Activated effector memory CD4-positive, alpha-beta T cell treated with anti-CD3 and anti-CD28 coated beads, Interleukin-2, amount 50 U/mL, for 16 hours (primary cell): Measurements from ENCODE around the gene WDR87.

Experiments
- DNase-seq: peaks from one replicate; pipeline ENCODE4 v3.0.0-alpha.2; 2020

WDR87 gene

DNA sequence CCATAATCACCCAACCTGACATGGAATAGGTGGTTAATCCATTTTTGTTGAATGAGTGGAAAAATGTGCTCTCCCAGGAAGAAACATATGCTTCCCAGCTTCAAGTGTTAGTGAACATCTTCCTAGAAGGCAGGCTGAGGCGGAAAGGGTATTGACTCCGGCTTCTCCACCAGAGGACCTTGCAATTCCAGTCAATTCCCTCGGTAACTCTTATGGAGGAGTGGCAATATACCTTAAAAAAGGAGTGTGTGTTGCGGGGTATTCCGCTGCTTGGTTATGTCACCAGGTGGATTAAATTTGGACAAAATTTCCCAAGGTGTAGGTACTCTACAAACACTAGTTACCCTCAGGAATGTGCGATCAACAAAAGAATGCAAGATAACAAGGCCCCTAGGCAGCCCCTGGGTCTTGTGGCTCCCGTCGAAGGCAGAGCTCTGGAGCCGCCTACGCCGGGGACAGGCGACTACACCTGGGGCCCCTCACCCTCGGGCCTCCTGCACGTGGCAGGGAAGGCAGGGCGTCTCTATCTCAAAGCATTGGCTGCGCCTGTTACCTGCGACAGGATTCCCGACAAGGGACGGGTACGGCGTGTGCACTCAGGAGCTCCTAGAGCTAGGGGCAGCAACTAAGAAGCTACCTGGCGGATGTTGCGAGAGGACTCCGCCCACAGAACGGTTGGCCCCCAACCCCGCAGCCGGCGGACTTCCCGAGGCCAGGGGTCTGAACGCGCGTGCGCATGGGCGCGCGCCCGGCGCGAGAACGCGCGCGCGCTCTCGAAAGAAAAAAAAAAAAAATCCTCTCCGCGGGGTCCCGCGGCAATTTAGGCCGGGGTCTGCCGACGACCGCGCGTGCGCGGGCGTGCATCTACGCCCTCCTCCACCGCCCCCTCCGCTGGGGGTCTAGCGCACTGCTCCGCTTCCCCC is at the start of gene WDR87:
Gene WDR87 (minus strand): TSS at position 649 of the 923 bp plus-strand sequence. CDS start 8,355 bp downstream, outside the sequence.
- DNase-seq: peak; percentile 76

DNA sequence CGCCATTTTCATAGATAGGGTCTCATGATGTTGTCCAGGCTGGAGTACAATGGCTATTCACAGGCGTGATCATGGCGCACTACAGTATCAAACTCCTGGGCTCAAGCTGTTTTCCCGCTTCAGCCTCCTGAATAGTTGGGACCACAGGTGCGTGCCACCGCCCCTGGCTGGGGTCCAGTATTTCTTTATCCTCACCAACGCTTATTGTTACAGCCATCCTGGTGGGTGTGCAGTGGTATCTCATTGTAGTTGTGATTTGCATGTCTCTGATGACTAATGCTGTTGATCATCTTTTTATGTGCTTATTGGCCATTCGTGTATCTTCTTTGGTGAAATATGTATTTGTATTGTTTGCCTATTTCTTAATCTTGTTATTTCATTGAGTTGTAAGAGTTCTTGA is 49.6 kb upstream of the WDR87 start:
- DNase-seq: peak; percentile 17

DNA sequence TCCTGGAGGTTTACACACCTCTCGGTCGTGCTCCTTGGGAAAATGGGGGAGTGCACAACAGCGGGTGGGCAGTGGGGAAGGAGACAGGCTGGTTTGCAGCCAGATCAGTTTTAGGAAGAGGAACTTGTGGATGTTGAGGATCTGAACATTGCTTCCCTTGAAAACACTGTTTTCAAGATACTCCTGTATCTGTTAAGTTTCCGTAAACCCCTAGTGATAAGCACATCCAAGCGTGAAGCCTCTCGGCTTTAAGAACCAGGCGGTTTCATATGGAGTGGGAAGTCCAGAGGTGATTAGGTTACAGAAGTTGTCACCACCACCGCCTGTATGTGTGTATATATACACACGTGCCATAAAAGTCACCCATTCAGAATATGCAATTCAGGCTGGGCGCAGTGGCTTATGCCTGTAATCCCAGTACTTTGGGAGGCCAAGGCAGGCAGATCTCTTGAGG is 48.1 kb upstream of the WDR87 start:
- peak; percentile 21 for DNase-seq

DNA sequence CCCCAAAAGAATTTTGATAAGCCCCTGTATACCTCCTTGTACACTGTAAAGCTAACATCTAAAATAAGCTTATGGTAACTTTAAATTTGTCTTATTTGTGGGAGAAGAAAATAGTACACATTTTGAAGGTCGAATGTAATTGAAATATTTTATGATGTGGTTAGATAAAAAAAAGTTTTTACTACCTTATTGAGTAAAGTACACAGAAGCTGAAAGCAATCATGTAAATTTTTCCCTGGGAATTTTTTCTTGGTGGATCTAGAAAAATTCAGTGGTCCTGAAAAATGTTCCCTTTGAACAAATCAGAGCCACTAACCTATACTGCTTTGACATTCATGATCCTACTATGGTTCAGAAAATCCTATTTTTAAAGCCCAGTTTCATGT is 47.5 kb upstream of the WDR87 start:
- DNase-seq: no peak

DNA sequence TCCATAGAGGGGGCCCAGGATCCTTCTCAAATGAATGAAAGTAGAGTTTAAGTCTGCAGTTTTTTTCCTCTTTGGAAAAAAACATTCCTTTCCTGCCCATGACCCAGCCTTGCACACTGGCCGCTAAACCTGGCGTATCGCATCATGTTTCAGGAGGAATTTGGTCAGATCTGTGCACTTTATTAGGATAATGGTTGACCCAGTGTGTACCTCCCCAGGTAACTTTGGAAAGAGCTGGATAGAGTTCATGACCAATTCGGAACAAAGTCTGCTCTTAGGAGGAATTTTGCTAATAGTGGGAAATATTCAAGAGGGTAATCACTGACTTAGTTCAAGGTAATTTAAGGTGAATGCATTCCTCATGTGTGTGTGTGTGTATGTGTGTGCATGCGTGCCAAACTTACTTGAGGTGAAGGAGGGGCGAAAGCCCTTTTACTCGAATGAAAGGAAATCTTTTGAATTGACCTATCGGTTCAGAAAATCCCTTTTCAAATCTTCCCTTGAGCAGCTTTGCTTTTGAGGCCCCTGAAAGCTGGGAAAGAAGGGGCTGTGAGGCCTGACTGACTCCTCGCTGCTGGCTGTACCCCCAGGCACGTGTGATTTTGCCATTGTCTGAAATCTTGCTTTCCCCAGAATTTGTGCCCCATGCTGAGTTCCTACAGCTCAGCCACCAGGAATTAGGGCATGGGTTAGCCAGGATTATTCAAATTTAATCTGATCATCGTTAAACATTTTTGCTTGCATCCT is 47.0 kb upstream of the WDR87 start:
- peak; percentile 44 for DNase-seq

DNA sequence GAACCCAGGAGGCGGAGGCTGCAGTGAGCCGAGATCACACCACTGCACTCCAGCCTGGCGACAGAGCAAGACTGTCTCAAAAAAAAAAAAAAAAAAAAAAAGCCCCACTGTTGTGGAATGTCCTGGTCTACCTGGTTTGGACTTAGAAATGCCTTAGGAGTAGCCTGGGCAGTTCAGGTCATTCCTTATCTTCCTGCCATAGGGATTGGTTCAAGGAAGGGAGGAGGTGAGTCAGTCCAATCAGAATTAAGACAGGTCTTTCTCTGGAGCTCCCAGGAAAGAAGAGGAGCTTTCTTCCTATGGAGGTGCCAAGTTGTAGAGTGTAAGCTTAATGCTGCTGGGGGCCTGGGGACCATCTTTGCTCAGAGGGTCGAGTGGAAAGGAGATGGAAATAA is 45.4 kb upstream of the WDR87 start:
- no peak for DNase-seq

DNA sequence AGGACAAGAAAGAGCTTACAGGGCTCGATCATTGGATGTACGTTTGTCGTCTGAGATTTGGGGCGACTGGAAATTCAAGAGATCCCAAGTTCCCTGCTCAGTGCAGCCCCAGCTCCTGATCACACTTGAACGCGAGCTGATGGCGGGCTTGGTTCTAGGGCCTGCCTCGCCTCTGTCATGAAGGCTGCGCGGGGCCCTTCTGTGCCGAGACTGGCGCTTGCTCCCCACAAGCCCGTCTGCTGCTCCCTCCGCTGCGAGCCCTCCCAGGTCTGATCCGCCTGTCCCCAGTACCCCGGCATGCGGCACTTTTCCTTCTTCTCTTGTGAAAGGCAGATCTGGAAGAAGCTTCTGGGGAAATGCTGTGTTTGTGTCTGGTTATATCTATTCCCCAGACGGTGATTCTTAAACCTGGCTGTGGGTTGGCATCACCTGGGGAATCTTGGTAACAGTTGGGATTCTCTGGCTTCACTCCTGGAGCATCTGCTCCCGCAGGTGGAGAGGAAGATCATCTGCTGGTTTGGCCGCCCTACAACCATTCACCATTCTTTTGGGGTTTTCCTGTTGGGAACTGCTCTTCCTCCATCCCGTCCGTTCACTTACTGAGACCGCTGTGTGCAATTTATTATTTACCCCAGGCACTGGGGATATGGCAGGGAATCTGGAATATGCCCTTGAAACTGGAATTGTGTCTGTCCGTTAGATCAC is 44.2 kb upstream of the WDR87 start:
- DNase-seq: peak; percentile 50

DNA sequence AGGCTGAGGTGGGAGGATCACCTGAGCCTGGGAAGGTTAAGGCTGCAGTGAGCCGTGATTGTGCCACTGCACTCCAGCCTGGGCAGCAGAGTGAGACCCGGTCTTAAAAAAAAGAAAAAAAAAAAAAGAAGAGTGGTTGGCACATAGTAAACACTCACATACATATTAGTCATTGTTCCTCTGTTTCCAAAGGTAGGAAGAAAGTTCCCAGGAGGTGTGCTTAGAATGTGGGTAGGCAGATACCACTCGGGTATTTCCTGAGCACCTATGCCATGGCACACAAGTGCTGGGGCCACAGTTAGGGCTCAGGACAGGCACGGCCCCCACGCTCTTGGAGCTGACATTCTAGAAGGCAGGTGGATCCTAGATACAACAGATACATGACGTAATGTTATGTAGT is 42.0 kb upstream of the WDR87 start:
- no peak for DNase-seq

DNA sequence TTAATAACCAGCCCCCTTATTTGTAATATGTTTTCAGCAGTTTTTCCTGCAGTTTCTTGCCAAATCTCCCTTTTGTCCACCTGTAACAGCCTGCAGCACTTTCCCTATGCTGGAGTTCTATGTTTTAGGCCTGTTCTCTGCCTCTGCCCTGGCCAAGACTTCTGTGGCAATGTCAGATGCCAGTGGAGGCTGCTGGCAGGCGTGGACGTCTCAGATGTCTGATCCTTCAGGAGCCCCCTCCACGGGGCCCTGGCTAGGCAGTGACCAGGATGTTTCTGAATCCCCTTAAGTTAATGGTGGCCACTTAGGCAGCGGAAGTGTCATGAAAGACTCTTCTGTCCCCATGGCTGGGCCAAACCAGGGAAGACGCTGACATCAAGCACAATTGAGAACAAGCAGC is 41.4 kb upstream of the WDR87 start:
- DNase-seq: no peak

DNA sequence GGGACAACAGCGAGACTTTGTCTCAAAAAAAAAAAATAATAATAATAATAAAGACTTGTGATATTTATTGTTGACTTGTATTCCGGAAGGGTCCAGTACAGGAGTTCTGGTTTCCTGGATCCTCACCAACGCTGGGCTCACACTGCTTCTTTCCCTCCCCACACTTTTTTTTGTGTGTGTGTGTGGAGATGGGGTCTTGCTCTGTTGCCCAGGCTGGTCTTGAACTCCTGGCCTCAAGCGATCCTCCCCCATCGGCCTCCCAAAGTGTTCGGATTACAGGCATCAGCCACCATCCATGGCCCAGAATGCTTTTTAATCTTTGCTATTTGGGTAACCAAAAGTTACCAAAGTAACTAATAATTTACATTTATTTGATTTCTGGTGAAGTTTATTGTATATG is 39.7 kb upstream of the WDR87 start:
- DNase-seq: no peak

DNA sequence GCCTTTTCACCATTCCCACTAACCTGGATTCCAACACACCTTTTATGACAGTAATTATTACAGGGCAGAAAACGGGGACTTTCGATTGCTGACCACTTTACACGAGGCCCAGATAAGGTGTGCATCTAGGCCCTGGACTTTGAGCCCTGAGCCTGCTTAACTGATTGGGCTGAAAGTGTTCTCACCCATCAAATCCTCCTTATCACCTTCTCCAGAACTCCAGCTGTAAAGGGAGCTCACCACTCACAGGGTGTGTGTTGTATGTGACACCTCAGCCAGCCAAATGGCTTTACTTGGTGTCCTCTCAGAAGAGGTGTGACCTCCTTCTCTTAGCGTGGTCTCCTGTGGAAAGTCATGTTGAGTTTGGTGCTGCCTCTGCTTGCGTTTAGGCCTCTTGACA is 37.1 kb upstream of the WDR87 start:
- DNase-seq: peak; percentile 24

DNA sequence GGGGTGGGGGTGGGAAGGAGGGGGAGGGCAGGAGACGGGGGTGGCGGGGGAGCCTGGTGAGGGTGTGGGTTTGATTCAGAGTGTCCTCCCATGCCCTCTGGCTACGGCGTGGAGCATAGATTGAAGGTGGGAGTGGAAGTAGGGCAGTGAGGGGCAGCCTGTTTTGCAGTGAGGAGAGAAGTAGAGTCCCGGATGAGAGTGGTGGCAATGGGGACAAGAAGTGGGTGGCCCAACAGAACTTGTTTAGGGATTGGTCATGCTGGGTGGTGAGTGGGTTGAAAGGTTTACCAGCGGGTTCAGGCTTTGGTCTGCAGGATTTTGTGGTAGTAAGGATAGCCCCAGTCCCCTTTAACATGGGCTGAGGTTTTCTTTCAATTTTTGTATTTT is 36.1 kb upstream of the WDR87 start:
- DNase-seq: no peak

DNA sequence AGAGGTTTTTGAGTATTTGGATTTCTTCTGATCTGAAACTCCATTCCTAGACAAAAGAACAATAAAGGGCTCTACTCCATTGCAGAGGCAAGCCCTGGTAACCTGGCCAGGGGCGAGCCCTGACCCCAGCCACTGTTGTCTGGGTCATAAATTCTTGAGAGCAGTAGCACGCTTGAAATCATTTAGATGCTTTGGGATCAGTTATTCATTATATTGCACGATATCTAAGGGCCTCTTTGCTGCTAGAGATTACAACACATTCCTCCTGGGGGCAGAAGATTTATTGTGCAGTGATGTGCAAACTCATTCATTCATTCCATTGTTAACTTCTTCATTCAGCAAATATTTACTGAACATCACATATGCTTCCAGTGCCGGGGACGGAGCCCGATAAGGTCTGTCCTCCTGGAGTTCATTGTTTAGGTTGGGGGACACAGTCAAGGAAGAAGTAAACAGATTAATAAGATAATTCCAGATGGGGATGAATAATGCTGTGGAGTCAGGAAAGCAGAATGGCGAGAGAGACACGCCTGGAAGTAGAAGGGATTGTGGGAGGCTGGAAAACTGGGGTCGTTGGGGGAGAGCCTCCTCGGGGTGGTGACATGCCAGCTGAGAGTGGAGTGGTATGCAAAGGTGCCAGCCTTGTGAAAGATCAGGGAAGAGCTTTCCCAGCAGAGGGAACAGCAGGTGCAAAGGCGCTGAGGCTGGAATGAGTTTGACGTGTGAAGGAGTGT is 35.6 kb upstream of the WDR87 start:
- no peak for DNase-seq

DNA sequence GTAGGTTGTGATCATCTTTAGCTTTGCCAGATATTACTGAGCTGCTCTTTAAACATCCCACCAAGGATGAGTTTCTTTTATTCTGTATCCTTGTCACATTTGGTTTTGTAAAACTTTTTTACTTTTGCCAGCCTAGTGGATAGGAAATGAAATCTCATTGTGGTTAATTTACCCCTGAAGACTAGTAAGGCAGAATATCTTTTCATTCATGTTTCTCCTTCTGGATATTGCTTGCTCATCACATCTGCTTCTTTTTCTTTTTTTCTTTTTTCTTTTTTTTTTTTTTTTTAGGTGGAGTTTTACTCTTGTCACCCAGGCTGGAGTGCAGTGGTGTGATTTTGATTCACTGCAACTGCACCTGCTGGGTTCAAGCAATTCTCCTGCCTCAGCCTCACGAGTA is 32.0 kb upstream of the WDR87 start:
- DNase-seq: peak; percentile 2

DNA sequence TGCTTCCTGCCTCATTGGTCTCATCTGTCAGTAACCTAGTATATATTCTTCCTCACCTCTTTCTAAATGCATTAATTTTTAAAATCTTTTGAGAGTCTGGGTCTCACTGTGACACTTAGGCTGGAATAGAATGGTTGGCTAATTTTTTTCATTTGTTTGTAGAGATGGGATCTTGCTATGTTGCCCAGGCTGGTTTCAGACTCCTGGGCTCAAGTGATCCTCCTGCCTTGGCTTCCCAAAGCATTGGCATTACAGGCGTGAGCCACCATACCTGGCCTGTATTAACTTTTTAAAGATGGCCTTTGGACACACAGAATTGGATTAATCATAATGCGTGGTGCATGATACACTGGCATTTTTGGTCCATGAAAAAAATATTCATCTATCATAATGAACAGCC is 30.5 kb upstream of the WDR87 start:
- peak; percentile 10 for DNase-seq

DNA sequence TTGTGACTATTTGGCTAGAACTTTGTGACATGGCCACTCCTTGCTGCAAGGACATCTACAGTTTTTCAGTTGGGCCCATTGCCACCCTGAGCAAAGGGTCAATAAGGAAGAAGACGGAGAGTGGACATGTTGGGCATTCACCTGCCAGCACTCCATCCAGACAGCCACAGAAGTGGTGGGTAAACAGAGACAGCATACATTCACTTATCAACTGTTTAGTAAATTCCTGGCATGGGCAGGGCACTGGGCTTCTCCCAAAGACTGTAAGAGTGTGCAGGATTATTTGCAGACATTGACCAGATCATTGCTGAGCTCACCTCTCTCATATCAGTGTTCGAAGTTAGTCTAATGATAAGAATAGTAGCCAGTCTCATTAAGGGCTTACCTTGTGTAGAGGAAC is 29.8 kb upstream of the WDR87 start:
- DNase-seq: no peak

DNA sequence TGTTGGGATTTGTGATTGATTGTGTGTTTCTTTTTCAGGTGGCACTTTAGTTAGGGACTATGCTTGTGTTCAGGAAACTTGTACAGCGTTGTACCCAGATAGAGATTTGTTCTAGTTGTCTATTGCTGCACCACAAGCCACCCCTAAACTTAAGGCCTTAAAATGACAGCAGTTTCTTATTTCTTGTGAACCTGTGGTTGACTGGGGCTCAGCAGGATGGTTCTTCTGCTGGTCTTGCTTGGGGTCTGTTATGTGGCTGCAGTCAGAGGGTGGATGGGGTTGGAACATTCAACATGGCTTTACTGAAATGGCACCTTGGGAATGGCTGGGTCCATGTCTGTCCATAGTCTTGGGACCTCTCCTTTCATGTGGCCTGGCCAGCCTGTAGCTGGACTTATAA is 28.9 kb upstream of the WDR87 start:
- no peak for DNase-seq

DNA sequence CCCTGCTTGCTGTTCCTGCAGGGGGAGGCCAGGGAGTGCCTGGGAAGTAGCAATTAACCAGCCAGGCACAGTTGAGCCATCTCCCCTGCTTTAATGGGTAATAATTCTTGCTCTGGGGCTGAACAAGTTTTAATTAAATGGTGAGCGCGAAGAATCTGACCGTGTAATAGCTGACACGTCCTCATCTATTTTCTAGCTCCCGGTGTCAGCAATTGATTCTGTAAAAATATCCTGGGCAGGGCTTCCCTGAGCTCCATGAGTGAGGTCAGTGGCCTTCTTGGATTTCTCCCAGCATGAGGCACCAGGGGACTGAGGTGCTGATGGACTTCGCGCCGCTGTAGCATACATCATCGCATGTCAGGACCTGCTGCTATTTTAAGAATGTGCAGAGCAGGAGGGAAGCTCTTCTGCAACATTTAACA is 27.6 kb upstream of the WDR87 start:
- DNase-seq: no peak

DNA sequence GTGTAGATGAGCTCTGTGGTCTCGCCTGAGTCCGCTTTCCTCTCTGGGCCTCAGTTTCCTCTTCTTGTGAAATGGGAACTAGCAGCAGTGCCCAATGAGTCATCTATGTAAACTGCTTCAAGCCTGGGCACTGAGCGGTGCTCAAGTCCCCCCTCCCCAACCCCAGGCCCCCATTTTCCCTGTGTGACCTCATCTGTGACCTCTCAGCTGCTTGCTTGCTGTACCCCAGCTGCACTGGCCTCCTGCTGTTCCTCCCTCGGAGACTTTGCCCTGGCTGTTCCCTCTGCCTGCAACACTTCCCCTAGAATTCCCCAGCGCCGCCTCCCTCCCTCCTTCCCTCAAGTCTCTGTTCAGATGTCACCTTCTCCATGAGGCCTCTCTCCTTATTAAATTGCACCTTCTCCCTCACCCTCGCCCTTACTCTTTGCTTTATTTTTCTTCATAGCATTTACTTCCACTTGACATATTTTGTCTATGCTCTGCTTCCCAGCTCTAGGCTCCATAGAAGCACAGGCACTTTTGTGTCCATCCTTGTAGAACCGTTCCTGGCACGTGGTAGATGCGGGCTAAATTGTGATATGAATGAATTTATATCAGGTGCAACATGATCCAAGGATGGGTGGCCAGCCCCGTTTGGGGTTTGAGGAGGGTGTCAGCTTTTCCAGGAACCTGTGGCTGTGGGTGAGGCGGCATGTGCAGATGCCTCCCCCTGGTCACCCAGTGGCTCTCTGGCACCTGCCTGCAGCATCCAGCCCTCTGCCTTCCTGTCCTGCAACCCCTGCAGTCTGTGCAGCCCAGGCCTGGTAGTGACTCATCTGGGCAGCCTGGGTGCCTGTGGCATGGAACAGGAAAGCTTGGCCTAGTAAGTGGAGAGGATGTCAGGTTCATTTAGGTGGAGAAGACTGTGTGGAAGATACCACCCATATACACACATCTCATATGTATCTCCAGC is 26.9 kb upstream of the WDR87 start:
- no peak for DNase-seq

DNA sequence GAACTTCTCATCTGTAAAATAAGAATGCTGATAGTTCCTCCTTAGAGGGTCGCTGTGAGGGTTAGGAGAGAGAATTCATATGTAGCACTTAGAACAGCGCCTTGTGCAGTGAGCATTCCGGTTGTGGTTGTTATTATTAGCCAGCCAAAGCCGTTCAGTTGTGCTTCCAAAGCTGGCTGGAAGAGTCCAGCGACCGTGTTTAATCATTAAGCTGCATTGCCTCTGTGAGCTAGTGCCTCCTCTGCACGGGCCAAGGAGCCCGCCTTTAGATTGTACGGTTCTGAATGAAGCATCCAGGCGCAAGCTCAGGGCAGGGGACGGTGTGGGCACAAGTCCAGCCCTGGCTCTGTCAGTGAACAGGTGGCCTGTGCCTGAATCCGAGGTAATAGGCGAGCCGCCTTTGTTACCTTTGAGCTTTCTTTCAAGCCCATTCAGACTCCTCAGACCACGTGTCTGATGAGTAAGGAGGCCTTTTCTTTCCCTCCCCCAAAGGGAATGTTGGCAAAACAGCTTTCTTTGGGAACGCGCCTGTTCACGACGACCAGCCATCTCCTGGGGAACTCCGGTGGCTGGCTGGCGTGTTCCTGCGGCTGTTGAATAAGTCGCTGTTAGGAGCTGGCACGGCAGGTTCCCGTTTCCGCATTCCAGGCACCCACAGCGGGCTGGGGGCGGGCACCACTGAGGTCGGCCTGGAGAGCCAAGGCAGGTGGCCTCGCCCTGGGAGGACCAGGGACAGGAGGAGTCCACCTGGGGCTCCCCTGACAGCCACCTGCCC is 25.7 kb upstream of the WDR87 start:
- DNase-seq: no peak

DNA sequence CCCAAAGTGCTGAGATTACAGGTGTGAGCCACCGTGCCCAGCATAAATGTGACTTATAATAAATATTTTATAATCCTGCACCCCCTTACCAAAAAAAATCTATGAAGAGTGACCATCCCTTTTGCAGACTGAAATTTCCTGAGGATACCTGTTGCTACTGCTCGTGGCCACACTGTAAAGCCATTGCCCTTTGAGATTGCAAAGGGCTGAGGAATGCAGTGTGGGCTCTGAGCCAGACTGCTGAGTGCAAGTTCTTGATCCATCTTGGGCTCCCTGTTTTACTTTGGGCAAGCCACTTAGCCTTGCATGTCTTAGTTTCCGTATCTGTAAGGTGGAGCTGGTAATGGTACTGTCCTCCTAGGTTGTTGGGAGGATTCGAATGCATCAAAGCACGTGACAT is 24.0 kb upstream of the WDR87 start:
- no peak for DNase-seq
